Left colon (tissue), 2 donors: Measurements from ENCODE around the gene RPTOR. TPM values are rescaled to one million over a fixed set of nuclear protein-coding genes. Genes with fewer than 3 reads are reported as not detected.
"Not testable (repeated sequence)": the region's sequence is repeated elsewhere in the genome, so short reads cannot be mapped to it uniquely, and the experiment has no call there.

ENCODE experiments used
- ATAC-seq: fragments of 200-7000 bp; cut with Tn5 transposase; one replicate; pipeline ENCODE4 v1.9.1; 2020; ENCODE audit warnings: mild to moderate bottlenecking, moderate library complexity
- DNase-seq, 2 donors: peaks; one replicate each; pipeline ENCODE4 v3.0.0-alpha.2; 2020
- intact Hi-C, 2 donors: fragments of 100-400 bp; cut with DNase I in 1 of 2; cut with micrococcal nuclease in 1 of 2; formaldehyde crosslinking; loops; one replicate each; pipeline versions ENCODE4 v1.11.2 to v1.14.0; 2022; cut with DNase I, micrococcal nuclease
- total RNA-seq, 2 donors: library from RNA; stranded (reverse); fragmentation: NEBNext Ultra II Directional; extraction: Animal tissue kit (Norgen Biotek cat#: 25700); gene quantifications; one replicate each; pipeline ENCODE4 v1.2.1, GENCODE V29; 2021
- donor health status: DM: no; HTN: no; CAD: no.
- donor health status: DM: yes; HTN: yes; CAD: no.

The RPTOR gene
- total RNA-seq, 2 donors from 2014 or later, result 33.4 to 35.7 TPM

- intact Hi-C loops, ATAC-seq, DNase-seq: not testable (repeated sequence)
Observed at GRCh38 chr17:80628881-80629280, 84.2 kb downstream of the RPTOR start.

- ATAC-seq (no peak), DNase-seq (no peak)
- intact Hi-C loops, result no loop called here
Observed at GRCh38 chr17:80629298-80630028, 84.8 kb downstream of the RPTOR start.

DNA sequence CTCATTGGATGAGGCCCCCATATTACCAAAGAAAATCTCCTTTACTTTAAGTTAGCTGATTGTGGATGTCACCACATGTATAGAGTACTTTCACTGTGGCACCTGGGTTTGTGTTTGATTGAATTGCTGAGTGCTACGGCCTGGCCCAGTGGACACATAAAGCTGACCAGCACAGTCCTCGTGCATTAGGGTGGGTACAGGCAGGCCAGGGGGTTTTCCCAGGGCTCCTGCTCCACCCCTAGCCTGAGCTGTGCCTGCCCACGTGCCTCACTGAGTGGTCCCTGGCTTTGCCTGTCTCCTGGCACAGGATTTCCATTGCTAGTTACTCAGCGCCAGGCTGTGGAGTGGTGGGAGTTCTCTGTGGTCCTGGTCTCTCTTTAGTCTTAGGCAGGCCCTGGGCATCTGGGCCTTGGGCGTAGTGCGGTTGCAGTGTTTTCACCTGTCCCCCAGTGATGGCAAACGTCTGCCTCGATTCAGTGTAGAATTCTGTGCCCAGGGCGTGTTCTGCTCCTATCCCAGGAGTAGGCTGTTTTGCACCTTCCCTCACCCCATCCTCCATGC, 86.0 kb downstream of the RPTOR start:
- ATAC-seq, result no peak
- no peak for DNase-seq
- intact Hi-C loops, result no loop called here

- intact Hi-C loops, result no loop called here
- DNase-seq (no peak), ATAC-seq (no peak)
Observed at GRCh38 chr17:80631142-80632045, 86.8 kb downstream of the RPTOR start.

DNA sequence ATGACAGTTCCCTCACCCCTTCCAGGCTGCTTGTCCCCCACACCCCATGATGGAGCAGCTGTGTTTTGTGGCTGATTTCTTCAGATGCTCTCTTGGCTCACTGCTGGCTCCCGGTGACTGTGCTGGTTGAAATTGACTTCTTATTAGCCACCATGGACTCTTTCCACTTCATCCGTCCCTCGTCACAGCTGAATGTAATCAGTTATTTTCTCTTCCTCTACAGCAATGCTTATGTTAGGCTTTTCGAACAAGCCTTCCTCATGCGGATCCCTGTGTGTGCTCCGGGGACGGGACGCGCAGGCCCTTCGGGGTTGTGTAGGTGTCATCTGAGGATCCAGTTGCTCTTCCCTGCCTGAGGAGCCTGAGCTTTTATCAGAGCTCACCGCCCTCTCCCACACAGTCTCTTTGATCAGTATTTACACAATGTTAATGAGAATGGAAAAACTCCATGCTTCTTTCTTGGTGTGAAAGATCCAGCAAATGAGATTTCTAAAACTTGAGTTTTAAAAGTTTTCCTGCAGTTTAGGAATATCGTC, 87.5 kb downstream of the RPTOR start:
- intact Hi-C loops, result no loop called here
- ATAC-seq (no peak), DNase-seq (no peak)

DNA sequence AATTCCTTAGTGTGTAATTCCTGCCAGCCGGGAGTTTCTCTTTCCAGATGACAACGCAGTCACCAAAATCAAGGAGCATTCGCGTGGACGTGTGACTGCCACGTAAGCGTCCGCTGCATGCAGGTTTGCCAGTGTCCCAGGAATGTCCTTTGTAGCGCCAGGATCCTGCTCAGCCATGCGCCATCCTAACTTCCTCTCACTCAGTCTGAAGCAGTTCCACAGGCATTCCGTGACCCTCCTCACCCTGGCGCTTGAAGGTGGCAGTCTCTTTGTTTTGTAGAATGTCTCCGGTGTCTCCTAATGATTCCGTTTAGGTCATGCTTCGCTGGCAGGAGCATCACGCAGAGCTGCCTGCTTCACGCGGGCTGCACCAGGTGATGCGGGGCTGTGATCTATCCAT, 88.6 kb downstream of the RPTOR start:
- ATAC-seq (no peak), DNase-seq (no peak)
- intact Hi-C loops, result no loop called here

DNA sequence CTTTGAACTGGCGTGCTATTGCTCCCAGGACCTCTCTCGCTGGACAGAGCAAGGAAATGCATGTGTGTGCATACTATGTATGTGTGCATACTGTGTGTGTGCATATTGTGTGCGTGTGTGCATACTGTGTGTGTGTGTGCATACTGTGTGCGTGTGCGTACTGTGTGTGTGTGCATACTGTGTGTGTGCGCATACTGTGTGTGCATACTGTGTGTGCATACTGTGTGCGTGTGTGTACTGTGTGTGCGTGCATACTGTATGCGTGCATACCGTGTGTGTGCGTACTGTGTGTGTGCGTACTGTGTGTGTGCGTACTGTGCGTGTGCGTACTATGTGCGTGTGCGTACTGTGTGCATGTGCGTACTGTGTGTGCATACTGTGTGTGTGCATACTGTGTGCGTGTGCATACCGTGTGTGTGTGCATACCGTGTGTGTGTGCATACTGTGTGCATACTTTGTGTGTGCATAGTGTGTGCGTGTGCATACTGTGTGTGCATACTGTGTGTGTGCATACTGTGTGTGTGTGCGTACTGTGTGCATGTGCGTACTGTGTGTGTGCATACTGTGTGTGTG, 89.4 kb downstream of the RPTOR start:
- ATAC-seq (no peak), DNase-seq (no peak)
- intact Hi-C loops, result no loop called here

DNA sequence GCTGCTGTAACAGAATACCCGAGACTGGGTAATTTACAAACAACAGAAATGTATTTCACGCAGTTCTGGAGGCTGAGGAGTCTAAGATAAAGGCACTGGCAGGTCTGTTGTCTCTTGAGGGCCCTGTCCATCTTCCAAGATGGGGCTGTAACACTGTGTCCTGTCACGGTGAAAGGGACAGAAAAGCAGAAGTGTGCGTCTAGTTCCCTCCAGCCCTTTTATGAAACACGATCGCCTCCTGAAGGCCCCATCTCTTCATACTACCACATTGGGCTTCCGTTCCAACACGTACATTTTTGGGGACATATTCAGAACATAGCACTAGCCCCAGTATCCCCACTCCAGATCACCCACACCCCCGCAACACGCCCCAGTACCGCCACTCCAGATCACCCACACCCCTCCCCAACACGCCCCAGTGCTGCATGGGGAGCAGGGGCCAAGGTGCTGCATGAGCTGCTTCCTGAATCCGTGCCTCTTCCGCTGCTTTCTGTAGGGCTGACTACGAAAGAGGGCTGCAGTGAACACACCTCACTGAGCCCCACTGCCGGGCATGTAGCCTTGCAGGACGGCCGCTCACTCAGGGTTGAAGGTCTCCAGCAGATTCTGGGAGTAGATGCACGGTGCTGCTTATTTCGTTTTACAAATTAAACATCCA, 91.9 kb downstream of the RPTOR start:
- DNase-seq, result no peak
- ATAC-seq, result peak; percentile 16
- intact Hi-C loops, result no loop called here

DNA sequence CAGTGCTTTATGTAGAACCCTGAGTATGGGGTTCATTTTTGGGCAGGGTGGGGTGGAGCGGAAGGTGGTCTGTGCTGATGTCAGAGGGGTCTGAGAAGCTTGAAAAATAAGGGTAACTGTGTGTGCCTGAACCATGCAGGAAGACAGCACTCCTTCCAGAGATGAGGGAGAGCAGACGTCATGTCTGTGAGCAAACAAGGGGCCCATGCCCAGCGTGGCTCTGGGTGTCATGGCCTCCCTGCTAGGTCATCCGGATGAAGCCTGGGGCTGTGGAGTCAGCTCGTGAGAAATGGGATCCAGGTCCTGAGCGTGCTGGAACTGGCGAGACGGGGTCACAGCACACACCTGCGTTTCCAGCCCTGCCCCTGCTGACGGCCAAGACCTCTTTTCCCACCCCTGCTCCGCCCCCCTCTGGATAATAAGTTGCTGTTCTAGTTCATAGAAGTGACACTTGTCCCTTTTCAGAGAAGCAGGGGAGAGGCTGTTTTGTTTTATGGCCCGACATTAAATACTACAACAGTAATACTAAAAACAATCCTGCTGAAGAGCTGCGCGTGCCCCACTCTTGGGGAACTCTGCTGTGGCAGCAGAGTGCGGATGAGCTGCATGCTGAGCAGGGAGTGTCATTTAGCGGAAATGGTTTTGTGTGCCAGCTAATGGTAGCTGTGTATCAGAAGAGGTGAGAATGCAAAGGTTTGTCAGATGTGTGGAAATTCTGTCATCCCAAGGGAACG, 92.6 kb downstream of the RPTOR start:
- DNase-seq, result peak in 1 of 2 donors; percentile 26
- peak; percentile 79 for ATAC-seq

GRCh38 chr17:80639658-80640057, 95.0 kb downstream of the RPTOR start:
- DNase-seq (no peak), ATAC-seq (no peak)
- intact Hi-C loops, result no loop called here

More for the DNA sequence above, 92.6 kb downstream of the RPTOR start:
- intact Hi-C loops, result no loop called here

- intact Hi-C loops, result no loop called here
- ATAC-seq (no peak), DNase-seq (no peak)
Observed at GRCh38 chr17:80640366-80641084, 95.9 kb downstream of the RPTOR start.

GRCh38 chr17:80643326-80644099, 98.9 kb downstream of the RPTOR start:
- intact Hi-C loops, result no loop called here
- DNase-seq, result no peak
- ATAC-seq, result no peak

DNA sequence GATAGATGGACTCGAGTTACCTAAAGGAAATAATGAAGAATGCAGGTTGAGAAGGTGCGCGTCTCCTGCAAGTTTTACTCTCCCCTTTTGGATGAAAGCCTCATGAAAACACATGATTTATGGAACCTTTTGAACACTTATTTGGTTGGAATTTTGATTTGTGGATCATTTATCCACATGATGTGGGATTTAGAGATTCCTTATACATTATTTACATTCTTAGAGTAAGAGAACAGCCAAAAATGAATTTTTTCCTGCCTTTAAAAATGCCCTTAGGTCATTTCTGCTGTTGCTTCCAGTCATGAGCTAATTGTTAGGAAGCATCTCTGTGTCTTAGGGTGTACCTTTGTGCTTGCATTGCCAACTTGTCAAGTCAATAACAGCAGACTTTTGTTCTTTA, 99.9 kb downstream of the RPTOR start:
- DNase-seq, result no peak
- intact Hi-C loops, result no loop called here
- ATAC-seq, result no peak

GRCh38 chr17:80645706-80646325, 101.2 kb downstream of the RPTOR start:
- ATAC-seq (no peak), DNase-seq (no peak)
- intact Hi-C loops, result no loop called here

GRCh38 chr17:80646328-80646727, 101.7 kb downstream of the RPTOR start:
- intact Hi-C loops, result no loop called here
- no peak for DNase-seq
- ATAC-seq, result no peak

DNA sequence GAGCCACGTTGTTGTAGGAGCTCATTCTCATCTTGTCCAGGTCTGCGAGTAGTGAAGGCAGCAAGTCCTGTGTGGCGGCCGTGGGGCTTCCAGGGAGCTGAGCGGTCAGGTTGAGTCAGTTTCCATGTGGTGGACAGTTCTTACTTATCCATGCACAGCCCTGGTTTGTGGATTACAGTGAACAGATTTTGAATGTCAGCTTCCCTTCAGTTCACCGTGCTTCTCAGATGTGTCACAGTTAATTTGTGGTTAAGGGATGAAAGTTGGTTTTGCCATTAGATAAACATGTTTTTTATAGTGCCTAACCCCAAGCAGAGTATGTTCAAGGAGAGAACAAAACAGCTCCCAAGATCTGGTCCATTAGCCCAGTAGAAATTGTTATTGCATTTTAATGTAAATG, 103.1 kb downstream of the RPTOR start:
- DNase-seq (no peak), ATAC-seq (no peak)
- intact Hi-C loops, result no loop called here
